OCI-LY3 (cell line): ENCODE data around the gene NME8.
"Not testable (repeated sequence)": the region's sequence is repeated elsewhere in the genome, so short reads cannot be mapped to it uniquely, and the experiment has no call there.

Source experiments
- H2AFZ ChIP-seq: fragments of 200-600, 300-600 bp; shearing (Covaris generic); 2 replicates; pipeline ENCODE4 v1.6.0; 2014; ENCODE audit warnings: antibody characterized with exemption, low read depth, low read length
- H3K27ac ChIP-seq: fragments of 200-600, 300-600 bp; sonication (generic); 2 replicates; pipeline ENCODE4 v1.5.1; 2014; ENCODE audit warnings: mild to moderate bottlenecking, low read length, moderate library complexity, mixed read lengths
- H3K27me3 ChIP-seq: fragments of 200-600, 300-600 bp; sonication (generic); 2 replicates; pipeline ENCODE4 v1.6.1; 2014; ENCODE audit warnings: low read depth, low read length, mixed read lengths
- H3K36me3 ChIP-seq: fragments of 200-600, 300-600 bp; sonication (generic); replicated peaks from 2 replicates; pipeline ENCODE3; 2014; ENCODE audit warnings: low read depth, low read length, mixed read lengths
- H3K4me1 ChIP-seq: fragments of 300-600, 200-600 bp; sonication (generic); 2 replicates; pipeline ENCODE4 v1.6.1; 2014; ENCODE audit warnings: low read length, mixed read lengths
- H3K4me2 ChIP-seq: fragments of 200-600, 300-600 bp; sonication (generic); 2 replicates; pipeline ENCODE4 v1.6.1; 2014; ENCODE audit warnings: low read length, mixed read lengths
- H3K4me3 ChIP-seq: fragments of 300-600, 200-600 bp; sonication (generic); 2 replicates; pipeline ENCODE4 v1.5.1; 2014; ENCODE audit warnings: antibody characterized with exemption, mild to moderate bottlenecking, low read length, moderate library complexity
- H3K79me2 ChIP-seq: fragments of 300-600, 200-600 bp; shearing (Covaris generic); 2 replicates; pipeline ENCODE4 v1.6.1; 2014; ENCODE audit warnings: mild to moderate bottlenecking, low read length, mixed read lengths
- H3K9ac ChIP-seq: fragments of 300-600, 200-600 bp; shearing (Covaris generic); 2 replicates; pipeline ENCODE4 v1.6.0; 2014; ENCODE audit warnings: mild to moderate bottlenecking, low read length, moderate library complexity
- H3K9me3 ChIP-seq: fragments of 200-600, 300-600 bp; shearing (Covaris generic); 2 replicates; pipeline ENCODE4 v1.6.1; 2014; ENCODE audit warnings: low read length, mixed read lengths; ENCODE audit not compliant: insufficient read depth
- H4K20me1 ChIP-seq: fragments of 200-600, 300-600 bp; sonication (generic); 2 replicates; pipeline ENCODE4 v1.6.1; 2016; ENCODE audit warnings: low read length, mixed read lengths; ENCODE audit not compliant: insufficient read depth
- CTCF ChIP-seq: fragments of 200-600, 300-600 bp; sonication (generic); IDR thresholded peaks from 2 replicates; pipeline ENCODE4 v1.5.1; 2014; ENCODE audit warnings: antibody characterized with exemption, low read length, low read depth
- EZH2phosphoT487 ChIP-seq: fragments of 200-600 bp; shearing (Covaris generic); IDR thresholded peaks from 2 replicates; pipeline ENCODE4 v1.6.1; 2018; ENCODE audit warnings: antibody characterized with exemption, mixed run types, low read depth

NME8 gene

GRCh38 chr7:37848297-37848696, at the start of gene NME8:
NME8 (plus strand) TSS chr7:37848597; CDS start chr7:37850267, 1,670 bp downstream.
- Histone ChIP-seq H2AFZ (no peak within 1 kb of the TSS), H3K27ac (no peak within 1 kb of the TSS), H3K36me3 (no peaks in the 10 kb centered on the region)

GRCh38 chr7:37806152-37806551, 42.2 kb upstream of the NME8 start:
- no peaks in the 10 kb centered on the region for H3K27me3 ChIP-seq

More at GRCh38 chr7:37848297-37848696, at the start of gene NME8:
- Histone ChIP-seq H3K79me2 (no peaks in the 10 kb centered on the region), H3K4me3 (no peak within 1 kb of the TSS), H3K27me3 (peaks cover 28% of the 10 kb centered on the region), H3K4me1 (no peaks in the 10 kb centered on the region), H3K4me2 (no peak within 1 kb of the TSS), H4K20me1 (no peaks in the 10 kb centered on the region), H3K9ac (no peak within 1 kb of the TSS), H3K9me3 (no peaks in the 10 kb centered on the region)
- TF ChIP-seq CTCF = no peak
- no peak for TF ChIP-seq EZH2phosphoT487

GRCh38 chr7:37812161-37812580, 36.2 kb upstream of the NME8 start:
- not testable (repeated sequence) for H3K27ac ChIP-seq

More at GRCh38 chr7:37806152-37806551, 42.2 kb upstream of the NME8 start:
- no peaks in the 10 kb centered on the region for H3K79me2 ChIP-seq
- no peak overlapping the region for H2AFZ ChIP-seq
- no peak overlapping the region for H3K9ac ChIP-seq
- H3K27ac ChIP-seq = no peak overlapping the region
- no peak overlapping the region for H3K4me2 ChIP-seq
- no peak for TF ChIP-seq EZH2phosphoT487
- TF ChIP-seq CTCF = no peak
- no peaks in the 10 kb centered on the region for H3K4me1 ChIP-seq
- H3K9me3 ChIP-seq = 0 out of 2 replicates have a peak, but pooled peaks cover 6% of the 10 kb centered on the region
- H3K36me3 ChIP-seq = no peaks in the 10 kb centered on the region
- no peaks in the 10 kb centered on the region for H4K20me1 ChIP-seq
- H3K4me3 ChIP-seq = no peak overlapping the region

GRCh38 chr7:37815671-37816371, 32.6 kb upstream of the NME8 start:
- H3K4me3 ChIP-seq = no peak overlapping the region
- no peaks in the 10 kb centered on the region for H4K20me1 ChIP-seq
- H3K4me1 ChIP-seq = peaks cover 25% of the 10 kb centered on the region
- H3K27me3 ChIP-seq = no peaks in the 10 kb centered on the region
- no peaks in the 10 kb centered on the region for H3K9me3 ChIP-seq
- H3K9ac ChIP-seq = no peak overlapping the region
- H2AFZ ChIP-seq = no peak overlapping the region
- H3K4me2 ChIP-seq = no peak overlapping the region
- no peaks in the 10 kb centered on the region for H3K79me2 ChIP-seq
- H3K36me3 ChIP-seq = peaks cover 5% of the 10 kb centered on the region
- H3K27ac ChIP-seq = no peak overlapping the region
- TF ChIP-seq CTCF (no peak), EZH2phosphoT487 (no peak)

More at GRCh38 chr7:37812161-37812580, 36.2 kb upstream of the NME8 start:
- H3K4me3 ChIP-seq, H3K36me3 ChIP-seq, H3K9ac ChIP-seq, H3K79me2 ChIP-seq, H3K4me2 ChIP-seq, H4K20me1 ChIP-seq, H2AFZ ChIP-seq, H3K9me3 ChIP-seq, H3K27me3 ChIP-seq: not testable (repeated sequence)
- H3K4me1 ChIP-seq = peaks cover 20% of the 10 kb centered on the region
